SW 1271 (cell line): Measurements from ENCODE around the gene COPB2.

Experiments used
- DNase-seq, 2 experiments: peaks; one replicate each; lab custom pipeline; 2025; lab: John Stamatoyannopoulos, UW

The COPB2 gene

DNA sequence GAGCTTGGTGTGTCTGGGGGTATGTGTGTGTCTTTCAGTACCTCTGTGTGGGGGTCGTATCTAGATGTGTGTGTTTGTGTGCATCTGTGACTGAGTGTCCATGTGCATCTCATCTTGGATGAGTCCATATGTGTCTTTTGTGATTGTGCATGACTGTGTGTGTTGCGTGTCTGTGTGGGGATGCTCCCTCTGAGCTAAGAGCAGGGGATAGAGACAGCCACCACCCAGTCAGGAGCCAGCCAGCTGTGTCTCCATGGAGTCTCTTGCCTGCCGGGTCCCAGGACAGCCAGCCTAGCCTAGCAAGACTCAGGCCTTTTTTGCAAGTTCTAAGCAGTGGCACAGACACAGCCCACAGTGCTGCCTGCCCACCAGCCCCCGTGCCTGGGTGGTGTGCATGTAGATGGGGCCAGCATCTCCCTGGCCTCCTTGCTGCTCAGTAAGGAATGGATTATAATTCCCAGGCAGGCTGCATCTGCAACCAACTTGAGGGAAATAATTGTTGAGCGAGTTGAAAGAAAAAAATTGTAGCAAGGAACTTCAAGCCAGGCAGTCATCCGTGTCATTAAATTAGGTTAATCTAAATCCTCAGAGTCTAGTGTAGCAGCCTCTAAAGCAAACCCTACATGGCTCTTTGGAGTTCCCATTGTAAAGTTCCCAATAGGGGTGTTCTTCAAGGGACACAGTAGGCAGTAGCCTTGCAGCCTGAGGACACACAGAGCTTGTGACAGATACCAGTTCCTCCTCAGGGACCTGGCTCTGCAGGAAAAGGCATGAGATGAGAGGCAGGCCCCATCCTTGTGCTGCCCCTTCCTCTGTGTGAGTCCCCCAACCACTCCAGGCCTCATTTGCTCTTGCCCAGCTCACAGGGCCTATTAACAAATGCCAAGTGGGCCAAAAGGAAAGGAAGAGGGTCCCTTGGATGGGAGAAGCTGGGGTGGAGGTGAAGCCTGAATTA is 81.6 kb downstream of the COPB2 start:
- DNase-seq, result no peak
